ENCODE results near the gene PHLPP2.

- TF ChIP-seq, protein P1, sequence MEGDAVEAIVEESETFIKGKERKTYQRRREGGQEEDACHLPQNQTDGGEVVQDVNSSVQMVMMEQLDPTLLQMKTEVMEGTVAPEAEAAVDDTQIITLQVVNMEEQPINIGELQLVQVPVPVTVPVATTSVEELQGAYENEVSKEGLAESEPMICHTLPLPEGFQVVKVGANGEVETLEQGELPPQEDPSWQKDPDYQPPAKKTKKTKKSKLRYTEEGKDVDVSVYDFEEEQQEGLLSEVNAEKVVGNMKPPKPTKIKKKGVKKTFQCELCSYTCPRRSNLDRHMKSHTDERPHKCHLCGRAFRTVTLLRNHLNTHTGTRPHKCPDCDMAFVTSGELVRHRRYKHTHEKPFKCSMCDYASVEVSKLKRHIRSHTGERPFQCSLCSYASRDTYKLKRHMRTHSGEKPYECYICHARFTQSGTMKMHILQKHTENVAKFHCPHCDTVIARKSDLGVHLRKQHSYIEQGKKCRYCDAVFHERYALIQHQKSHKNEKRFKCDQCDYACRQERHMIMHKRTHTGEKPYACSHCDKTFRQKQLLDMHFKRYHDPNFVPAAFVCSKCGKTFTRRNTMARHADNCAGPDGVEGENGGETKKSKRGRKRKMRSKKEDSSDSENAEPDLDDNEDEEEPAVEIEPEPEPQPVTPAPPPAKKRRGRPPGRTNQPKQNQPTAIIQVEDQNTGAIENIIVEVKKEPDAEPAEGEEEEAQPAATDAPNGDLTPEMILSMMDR (IDR thresholded peaks at IDR 0.05) = no peak
- TF ChIP-seq POLR2A (IDR thresholded peaks at IDR 0.05) = peak in 1 of 2 donors; percentile 39
These were observed 1.5 kb downstream of the PHLPP2 start for GRCh38 chr16:71722801-71723536.

Measured in Peyer's patch (tissue), 4 donors.